Astrocyte (in vitro differentiated cells and primary cell): Measurements from ENCODE around the gene RASSF5.

Source experiments
- EZH2 ChIP-seq: IDR thresholded peaks from 2 replicates; pipeline ENCODE4 v1.6.1; 2012; ENCODE audit warnings: mild to moderate bottlenecking, low read length, inconsistent platforms; ENCODE audit not compliant: insufficient read depth
- TF ChIP-seq, protein P1 (sequence below): IDR thresholded peaks from 2 replicates; pipeline ENCODE4 v1.5.1; 2011; ENCODE audit warnings: low read depth, mild to moderate bottlenecking, inconsistent platforms, low read length, moderate library complexity; ENCODE audit not compliant: insufficient read depth

DNA sequence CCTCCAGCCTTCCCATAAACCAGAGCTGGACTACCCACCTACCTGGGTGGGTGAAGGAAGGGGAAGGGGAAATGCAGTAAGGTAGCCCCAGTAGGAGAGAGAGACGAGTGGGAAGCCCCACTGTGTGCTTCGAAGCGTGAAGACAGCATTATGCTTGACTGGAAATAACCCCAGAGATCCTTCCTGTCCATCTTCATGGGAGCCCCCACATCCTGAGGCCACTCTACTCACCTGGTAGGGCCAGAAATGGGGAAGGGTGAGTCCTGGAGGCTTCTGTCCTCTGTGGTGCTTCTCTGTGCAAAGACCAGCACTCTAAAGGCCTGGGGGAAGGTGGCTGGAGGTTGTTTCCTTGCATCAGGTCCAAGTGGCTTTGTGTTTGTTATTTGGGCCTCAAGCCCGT is 10.0 kb upstream of the RASSF5 start:
- TF ChIP-seq, protein P1, sequence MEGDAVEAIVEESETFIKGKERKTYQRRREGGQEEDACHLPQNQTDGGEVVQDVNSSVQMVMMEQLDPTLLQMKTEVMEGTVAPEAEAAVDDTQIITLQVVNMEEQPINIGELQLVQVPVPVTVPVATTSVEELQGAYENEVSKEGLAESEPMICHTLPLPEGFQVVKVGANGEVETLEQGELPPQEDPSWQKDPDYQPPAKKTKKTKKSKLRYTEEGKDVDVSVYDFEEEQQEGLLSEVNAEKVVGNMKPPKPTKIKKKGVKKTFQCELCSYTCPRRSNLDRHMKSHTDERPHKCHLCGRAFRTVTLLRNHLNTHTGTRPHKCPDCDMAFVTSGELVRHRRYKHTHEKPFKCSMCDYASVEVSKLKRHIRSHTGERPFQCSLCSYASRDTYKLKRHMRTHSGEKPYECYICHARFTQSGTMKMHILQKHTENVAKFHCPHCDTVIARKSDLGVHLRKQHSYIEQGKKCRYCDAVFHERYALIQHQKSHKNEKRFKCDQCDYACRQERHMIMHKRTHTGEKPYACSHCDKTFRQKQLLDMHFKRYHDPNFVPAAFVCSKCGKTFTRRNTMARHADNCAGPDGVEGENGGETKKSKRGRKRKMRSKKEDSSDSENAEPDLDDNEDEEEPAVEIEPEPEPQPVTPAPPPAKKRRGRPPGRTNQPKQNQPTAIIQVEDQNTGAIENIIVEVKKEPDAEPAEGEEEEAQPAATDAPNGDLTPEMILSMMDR, result no peak
- no peak for TF ChIP-seq EZH2
